ENCODE data around the gene P2RY12. TPM values are rescaled to one million over a fixed set of nuclear protein-coding genes. Genes with fewer than 3 reads are reported as not detected.

P2RY12 gene
- total and polyA plus RNA-seq, 2 of the 8 experiments (the other 6 are each of a cell fraction or from before 2014, with no cell fraction given), result not detected

DNA sequence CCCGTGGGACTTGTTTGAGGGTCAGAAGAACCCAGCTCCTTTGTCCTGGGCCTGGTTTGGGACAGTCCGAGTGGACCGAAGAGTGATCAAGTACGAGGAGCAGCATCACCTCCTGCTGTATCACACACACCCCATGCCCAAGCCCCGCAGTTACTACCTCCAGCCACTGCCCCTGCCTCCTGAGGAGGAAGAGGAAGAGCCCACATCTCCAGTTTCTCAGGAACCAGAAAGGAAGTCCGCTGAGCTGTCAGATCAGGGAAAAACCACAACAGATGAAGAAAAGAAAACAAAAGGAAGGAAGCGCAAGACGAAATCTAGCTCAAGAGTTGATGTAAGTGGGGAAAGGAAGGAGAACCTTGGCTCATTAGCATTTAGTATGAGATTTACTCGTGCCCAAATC lies 3.3 kb upstream of the P2RY12 start:
- Histone ChIP-seq H4K5ac (ENCODE audit: insufficient read length, low read depth, low read length) (no peak overlapping the region), H3K79me1 (ENCODE audit: low read depth, low read length) (no peaks in the 10 kb centered on the region), H3K14ac (ENCODE audit: insufficient read length) (no peak overlapping the region), H3K79me2 (ENCODE audit: control insufficient read depth in 1 of 2, insufficient read depth in 2 of 2, low read length in 2 of 2) (no peaks in the 10 kb centered on the region), H4K8ac (ENCODE audit: extremely low read depth, insufficient read depth, low read length) (no peak overlapping the region; the same call in 1 of the 2 replicates), H2BK120ac (replicated peaks; ENCODE audit: low read depth, low read length) (no peak overlapping the region), H3K23ac (ENCODE audit: insufficient read length) (no peak overlapping the region), H4K91ac (replicated peaks; ENCODE audit: insufficient read length, low read length) (no peak overlapping the region), H2BK5ac (ENCODE audit: low read depth, low read length) (no peak overlapping the region), H2BK20ac (ENCODE audit: low read length) (no peak overlapping the region), H3K4me3 (ENCODE audit: extremely low read depth in 1 of 4, insufficient read depth in 2 of 4, low read depth in 3 of 4, low read length in 4 of 4) (no peak overlapping the region), H2BK12ac (ENCODE audit: low read depth, low read length) (no peak overlapping the region), H3K18ac (ENCODE audit: extremely low read depth, low read length) (no peak overlapping the region), H3K4me1 (replicated peaks in 1 of 4; ENCODE audit: control insufficient read depth in 3 of 4, insufficient read depth in 4 of 4, low read length in 3 of 4) (peaks cover 0 to 3% (median 0%) of the 10 kb centered on the region in 4 experiments; a peak in 1 of 7 replicates), H4K20me1 (replicated peaks in 1 of 2; ENCODE audit: control insufficient read depth in 1 of 2, insufficient read depth in 2 of 2, low read length in 2 of 2) (no peaks in the 10 kb centered on the region), H3K36me3 (ENCODE audit: control insufficient read depth in 2 of 4, insufficient read depth in 4 of 4, low read length in 3 of 4) (peaks cover 0 to 22% (median 1%) of the 10 kb centered on the region in 4 experiments; a peak in 5 of 8 replicates), H2AFZ (ENCODE audit: low read length) (no peak overlapping the region), H3K56ac (replicated peaks; ENCODE audit: insufficient read length, low read depth, low read length) (no peak overlapping the region), H3K9me3 (ENCODE audit: insufficient read depth in 2 of 2, low read depth in 1 of 2, low read length in 1 of 2) (no peaks in the 10 kb centered on the region), H3K4me2 (ENCODE audit: insufficient read depth in 1 of 2, low read depth in 2 of 2, low read length in 2 of 2) (no peak overlapping the region), H3K27ac (ENCODE audit: low read depth, low read length) (no peak overlapping the region), H3K9ac (replicated peaks in 1 of 4; ENCODE audit: extremely low read depth in 1 of 4, low read depth in 3 of 4, low read length in 3 of 4) (no peak overlapping the region), H2BK15ac (ENCODE audit: low read length) (no peak overlapping the region), H3K4ac (replicated peaks; ENCODE audit: insufficient read length, low read depth, low read length) (no peak overlapping the region), H3K23me2 (ENCODE audit: low read depth, low read length) (no peaks in the 10 kb centered on the region), H3K27me3 (replicated peaks in 1 of 4; ENCODE audit: control insufficient read depth in 3 of 4, extremely low read depth in 1 of 4, insufficient read depth in 3 of 4, low read length in 3 of 4) (no peaks in the 10 kb centered on the region), H2AK5ac (ENCODE audit: low read depth, low read length) (no peak overlapping the region)
- 87% methylated on average over 9 of the region's 9 CpGs; no CpG with 5 or more reads in 1 of the 2 experiments for WGBS, 2 experiments (ENCODE audit: extremely low coverage in 1 of 2, insufficient coverage in 1 of 2, insufficient read length in 1 of 2, insufficient replicate concordance in 2 of 2, low coverage in 1 of 2, low lambda C conversion rate in 2 of 2, missing lambda C conversion rate in 1 of 2)
- POLR2A ChIA-PET (ENCODE audit: partially characterized antibody), result no interaction called here
- CTCF ChIA-PET (ENCODE audit: partially characterized antibody), result interaction anchor here (0.8 to 2.4 kb wide), 4 partner anchors 8 to 25 kb away, joined by 4 to 14 read pairs (median 6); no protein-coding TSS in a partner anchor
- FAIRE-seq (no peak), DNase-seq (ENCODE audit: low read depth in 1 of 2, low spot score in 2 of 2) (no peak)
- TF ChIP-seq, protein P1, sequence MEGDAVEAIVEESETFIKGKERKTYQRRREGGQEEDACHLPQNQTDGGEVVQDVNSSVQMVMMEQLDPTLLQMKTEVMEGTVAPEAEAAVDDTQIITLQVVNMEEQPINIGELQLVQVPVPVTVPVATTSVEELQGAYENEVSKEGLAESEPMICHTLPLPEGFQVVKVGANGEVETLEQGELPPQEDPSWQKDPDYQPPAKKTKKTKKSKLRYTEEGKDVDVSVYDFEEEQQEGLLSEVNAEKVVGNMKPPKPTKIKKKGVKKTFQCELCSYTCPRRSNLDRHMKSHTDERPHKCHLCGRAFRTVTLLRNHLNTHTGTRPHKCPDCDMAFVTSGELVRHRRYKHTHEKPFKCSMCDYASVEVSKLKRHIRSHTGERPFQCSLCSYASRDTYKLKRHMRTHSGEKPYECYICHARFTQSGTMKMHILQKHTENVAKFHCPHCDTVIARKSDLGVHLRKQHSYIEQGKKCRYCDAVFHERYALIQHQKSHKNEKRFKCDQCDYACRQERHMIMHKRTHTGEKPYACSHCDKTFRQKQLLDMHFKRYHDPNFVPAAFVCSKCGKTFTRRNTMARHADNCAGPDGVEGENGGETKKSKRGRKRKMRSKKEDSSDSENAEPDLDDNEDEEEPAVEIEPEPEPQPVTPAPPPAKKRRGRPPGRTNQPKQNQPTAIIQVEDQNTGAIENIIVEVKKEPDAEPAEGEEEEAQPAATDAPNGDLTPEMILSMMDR (IDR thresholded peaks at IDR 0.05; ENCODE audit: control extremely low read depth in 1 of 3, insufficient read depth in 1 of 3, low read depth in 1 of 3, low read length in 3 of 3), result no peak
- TF ChIP-seq HDAC2 (IDR thresholded peaks at IDR 0.05; ENCODE audit: borderline replicate concordance in 1 of 2, low read depth in 2 of 2, low read length in 2 of 2) (no peak), TBP (IDR thresholded peaks at IDR 0.05; ENCODE audit: low read depth, low read length) (no peak), NANOG (IDR thresholded peaks at IDR 0.05; ENCODE audit: insufficient read depth, low read depth, low read length, poor library complexity, severe bottlenecking) (no peak), YY1 (IDR thresholded peaks at IDR 0.05; ENCODE audit: low read depth, low read length) (no peak), EZH2 (IDR thresholded peaks at IDR 0.05; ENCODE audit: low read depth, low read length, severe bottlenecking) (no peak), POU5F1 (IDR thresholded peaks at IDR 0.05; ENCODE audit: low read depth, low read length) (no peak), SIX5 (IDR thresholded peaks at IDR 0.05; ENCODE audit: low read depth, low read length) (no peak)
- TF ChIP-seq, protein P2, sequence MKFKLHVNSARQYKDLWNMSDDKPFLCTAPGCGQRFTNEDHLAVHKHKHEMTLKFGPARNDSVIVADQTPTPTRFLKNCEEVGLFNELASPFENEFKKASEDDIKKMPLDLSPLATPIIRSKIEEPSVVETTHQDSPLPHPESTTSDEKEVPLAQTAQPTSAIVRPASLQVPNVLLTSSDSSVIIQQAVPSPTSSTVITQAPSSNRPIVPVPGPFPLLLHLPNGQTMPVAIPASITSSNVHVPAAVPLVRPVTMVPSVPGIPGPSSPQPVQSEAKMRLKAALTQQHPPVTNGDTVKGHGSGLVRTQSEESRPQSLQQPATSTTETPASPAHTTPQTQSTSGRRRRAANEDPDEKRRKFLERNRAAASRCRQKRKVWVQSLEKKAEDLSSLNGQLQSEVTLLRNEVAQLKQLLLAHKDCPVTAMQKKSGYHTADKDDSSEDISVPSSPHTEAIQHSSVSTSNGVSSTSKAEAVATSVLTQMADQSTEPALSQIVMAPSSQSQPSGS (IDR thresholded peaks at IDR 0.05; ENCODE audit: low read length), result no peak

Measured in H1 (cell line).